Activated CD4-positive, alpha-beta T cell treated with anti-CD3 and anti-CD28 coated beads, Interleukin-2, amount 50 U/mL, for 4 hours (primary cell): Measurements from ENCODE around the gene GCAT.

ENCODE experiments used
- DNase-seq, 2 experiments: peaks; one replicate each; pipeline ENCODE4 v3.0.0-alpha.2; 2020

Gene GCAT

GRCh38 chr22:37807410-37808293, at the start of gene GCAT:
Gene GCAT, plus strand, starts transcription at chr22:37807934. Its CDS starts 34 bp downstream, at chr22:37807968.
- DNase-seq = peak; percentile 83 to 85

DNA sequence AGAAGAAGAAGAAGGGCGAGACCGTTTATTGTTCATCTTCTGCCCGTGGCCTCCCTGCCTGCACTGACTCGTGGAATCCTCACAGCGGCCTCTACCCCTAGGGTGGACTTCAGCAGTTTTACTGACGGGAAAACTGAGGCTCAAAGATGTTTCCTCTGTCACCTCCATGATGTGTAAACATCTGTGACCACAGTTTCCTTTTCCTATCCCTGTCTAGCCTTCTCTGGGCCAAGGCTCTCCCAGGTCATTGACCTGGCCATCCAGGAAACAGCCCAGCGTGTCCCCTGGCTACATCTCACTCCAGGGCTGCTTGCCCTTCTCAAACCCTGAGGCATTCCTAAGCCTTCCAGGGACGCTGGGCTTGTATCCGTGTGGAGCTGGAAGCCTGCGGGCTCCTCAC, 49.0 kb upstream of the GCAT start:
- no peak for DNase-seq

- DNase-seq = no peak
Measured at GRCh38 chr22:37759281-37759680, 48.5 kb upstream of the GCAT start.

DNA sequence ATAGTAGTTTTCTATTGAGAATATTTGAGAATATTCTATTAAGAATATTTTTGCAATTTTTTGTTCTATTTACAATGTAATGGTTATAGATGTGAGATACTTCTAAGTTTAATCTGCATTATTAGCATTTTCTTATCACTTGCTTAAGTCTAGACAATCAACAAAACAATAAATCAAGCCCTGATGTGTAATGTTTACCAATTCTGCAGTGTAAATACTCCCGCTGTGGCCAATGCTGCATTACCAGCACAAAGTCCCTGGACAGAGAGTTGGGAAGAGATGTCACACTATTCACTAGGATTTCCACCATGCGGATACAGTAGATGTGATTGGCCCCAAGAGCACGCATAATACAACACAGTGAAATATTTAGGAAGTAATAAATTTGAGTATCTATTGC, 47.6 kb upstream of the GCAT start:
- no peak for DNase-seq

DNA sequence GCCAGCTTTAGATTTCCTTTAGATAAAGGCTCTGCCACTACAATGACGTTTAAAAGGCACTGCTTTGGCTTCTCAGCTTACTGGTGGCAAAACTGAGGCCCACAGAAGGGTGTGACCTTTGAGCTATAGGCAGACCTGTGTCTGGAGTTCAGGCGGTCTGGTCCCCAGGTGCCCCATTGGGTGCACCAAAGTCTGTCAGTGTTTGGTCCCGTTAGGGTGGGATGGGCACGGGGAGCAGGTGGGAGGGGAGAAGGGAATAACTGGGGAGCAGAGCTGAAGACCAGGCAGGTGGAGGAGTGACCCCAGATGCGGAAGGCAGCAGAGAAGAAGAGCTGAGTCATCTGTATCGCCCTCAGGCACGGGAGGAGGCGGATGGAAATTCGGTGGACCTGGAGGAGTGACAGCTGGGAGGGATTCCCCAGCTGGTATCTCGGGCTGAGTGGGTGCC, 45.3 kb upstream of the GCAT start:
- DNase-seq = no peak

DNA sequence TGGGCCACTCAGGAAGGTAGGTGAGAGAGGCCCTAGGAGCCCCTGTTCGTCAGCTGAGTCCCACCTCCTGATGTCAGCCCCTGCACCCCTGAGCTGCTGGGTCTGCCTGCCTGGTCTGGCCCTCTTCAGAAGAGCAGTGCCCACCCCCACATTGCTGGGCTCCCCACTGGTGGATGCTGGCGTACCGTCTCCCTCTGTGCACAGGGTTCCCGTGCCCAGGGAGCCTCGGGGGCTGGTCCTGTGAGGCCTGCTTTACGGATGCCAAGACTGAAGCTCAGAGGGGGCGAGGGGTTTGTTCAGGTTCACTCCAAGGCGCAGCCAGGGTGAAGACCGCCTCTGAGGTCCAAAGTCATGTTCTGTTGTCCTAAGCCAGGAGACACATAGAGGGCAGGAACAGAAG, 44.7 kb upstream of the GCAT start:
- DNase-seq = no peak

GRCh38 chr22:37763652-37764051, 44.1 kb upstream of the GCAT start:
- no peak for DNase-seq

DNA sequence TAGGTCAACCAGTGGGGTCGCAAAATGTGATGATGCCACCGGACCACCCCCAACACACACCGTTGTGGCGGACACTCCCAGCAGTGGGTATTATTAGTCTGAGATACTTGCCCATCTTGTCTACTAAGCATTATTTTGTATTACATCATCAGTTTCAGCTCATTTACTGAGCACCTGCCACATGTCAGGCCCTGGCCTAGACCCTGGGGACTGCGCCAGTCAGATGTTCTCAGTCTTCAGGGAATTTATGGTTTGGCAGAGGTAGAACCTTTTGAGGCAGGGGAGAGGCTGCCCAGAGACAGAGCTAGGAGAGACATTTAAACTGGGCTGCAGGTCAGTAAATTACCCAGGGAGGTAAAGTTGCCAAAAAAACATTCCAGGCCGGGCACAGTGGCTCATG, 43.1 kb upstream of the GCAT start:
- DNase-seq = no peak

DNA sequence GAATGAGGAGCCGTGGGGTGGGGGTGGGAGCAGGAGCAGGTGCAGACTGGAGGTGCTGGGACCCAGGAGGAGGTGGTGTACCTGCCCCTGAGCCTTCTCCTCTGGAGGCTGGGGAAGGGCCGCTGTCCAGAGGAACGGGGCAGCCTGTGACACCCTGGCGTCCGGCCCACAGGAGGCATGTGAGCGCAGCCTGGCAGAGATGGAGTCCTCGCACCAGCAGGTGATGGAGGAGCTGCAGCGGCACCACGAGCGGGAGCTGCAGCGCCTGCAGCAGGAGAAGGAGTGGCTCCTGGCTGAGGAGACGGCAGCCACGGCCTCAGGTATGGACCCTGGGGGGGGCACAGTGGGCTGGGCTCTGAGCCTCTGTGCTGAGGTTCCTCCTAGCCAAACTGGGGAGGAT, 42.2 kb upstream of the GCAT start:
- DNase-seq = no peak

GRCh38 chr22:37765953-37766576, 41.7 kb upstream of the GCAT start:
- no peak for DNase-seq

GRCh38 chr22:37768273-37768672, 39.5 kb upstream of the GCAT start:
- no peak for DNase-seq

DNA sequence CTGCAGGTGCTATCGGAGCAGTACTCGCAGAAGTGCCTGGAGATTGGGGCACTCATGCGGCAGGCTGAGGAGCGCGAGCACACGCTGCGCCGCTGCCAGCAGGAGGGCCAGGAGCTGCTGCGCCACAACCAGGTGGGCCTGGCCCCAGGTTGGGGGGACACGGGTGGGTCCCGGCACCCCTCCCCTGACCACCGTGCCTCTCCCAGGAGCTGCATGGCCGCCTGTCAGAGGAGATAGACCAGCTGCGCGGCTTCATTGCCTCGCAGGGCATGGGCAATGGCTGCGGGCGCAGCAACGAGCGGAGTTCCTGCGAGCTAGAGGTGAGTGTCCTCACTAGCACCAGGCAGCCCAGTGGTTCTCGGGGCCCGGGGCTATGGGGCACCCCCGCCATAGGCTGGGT, 38.7 kb upstream of the GCAT start:
- no peak for DNase-seq

- no peak for DNase-seq
Measured at GRCh38 chr22:37771081-37771480, 36.7 kb upstream of the GCAT start.

DNA sequence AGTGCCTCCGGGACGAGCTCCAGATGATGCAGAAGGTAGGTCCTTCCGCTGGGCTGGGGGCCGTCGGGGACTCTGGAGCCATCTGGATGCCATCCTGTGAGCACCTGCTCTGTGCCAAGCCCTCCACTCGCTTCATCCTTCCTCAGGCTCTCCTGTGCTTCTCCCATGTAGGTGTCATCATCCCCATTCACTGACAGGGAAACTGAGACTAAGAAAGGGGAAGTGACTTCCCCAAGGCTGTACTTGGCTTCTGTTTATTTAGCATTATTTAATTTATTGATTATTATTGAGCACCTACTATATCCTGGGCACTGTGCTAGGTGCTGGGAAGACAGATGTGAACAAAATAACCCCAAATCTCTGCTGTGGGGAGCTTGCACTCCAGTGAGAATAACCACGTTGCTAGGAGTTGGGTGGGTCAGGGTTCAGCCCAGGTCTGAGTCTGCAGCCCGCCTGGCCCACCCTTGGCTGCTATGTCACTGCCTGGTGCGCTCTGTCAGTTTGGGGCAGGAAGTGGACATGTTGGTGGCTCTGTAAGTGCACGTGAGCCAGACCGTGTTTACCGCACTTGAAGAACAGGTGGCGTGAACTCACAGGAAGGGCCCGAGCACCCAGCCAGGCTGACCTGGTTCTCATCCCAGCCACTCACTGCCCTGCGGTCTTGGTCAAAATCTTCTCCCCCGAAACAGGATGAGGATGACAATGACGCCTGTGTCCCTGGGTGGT, 35.9 kb upstream of the GCAT start:
- DNase-seq = no peak

GRCh38 chr22:37774728-37775127, 33.0 kb upstream of the GCAT start:
- no peak for DNase-seq

- DNase-seq = no peak
Measured at GRCh38 chr22:37775785-37776638, 31.7 kb upstream of the GCAT start.

GRCh38 chr22:37776639-37777005, 31.1 kb upstream of the GCAT start:
- DNase-seq = no peak

DNA sequence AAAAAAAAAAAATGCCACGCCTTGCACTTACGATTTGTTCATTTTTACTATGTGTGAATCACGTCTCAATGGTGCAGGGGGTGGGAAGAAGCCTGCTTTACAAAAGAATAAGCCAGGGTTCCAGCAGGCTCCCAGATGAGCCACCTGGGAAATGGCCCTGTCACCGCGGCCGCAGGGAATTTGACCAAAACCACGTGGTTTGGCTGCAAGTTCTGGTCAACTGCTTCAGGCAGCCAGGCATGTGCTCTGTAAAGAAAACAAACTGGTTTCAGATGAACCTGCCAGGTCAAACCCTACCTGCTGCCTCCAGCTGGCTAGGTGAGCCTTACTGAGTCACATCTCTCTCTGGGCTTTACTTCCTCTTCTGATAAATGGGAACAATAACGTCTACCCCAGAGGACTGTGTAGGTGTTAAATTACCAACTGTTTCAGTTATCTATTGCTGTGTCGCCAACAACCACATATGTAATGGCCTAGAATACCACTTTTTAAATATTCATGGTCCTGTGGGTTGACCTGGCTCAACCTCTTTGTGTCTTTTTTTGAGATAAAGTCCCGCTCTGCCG, 30.5 kb upstream of the GCAT start:
- DNase-seq = no peak

DNA sequence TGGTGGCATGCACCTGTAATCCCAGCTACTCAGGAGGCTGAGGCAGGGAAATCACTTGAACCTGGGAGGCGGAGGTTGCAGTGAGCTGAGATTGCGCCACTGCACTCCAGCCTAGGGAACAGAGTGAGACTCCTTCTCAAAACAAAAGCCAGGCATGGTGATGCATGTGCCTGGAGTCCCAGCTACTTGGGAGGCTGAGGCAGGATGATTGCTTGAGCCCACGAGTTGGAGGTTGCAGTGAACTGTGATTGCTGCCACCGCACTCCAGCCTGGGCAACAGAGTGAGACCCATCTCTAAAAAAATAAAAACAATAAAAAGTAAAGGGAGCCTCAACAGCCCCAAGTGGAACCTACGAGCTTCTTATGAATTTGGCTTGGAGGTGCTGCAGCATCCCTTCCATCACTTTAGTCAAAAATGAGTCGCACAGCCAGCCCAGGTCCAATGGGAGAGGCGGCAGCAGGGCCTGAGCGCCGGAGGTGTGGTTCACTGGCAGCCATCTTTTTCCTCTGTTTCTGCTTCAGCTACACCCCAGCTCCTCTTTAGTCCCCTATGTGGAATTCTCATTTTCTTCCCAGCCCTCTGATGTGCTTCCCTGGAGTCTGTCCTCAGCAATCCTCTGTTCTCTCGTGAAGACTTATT, 29.2 kb upstream of the GCAT start:
- DNase-seq = no peak

- DNase-seq = no peak
Measured at GRCh38 chr22:37781434-37782059, 26.2 kb upstream of the GCAT start.
